ENCODE data around the gene GTF2F2. TPM values are rescaled to one million over a fixed set of nuclear protein-coding genes. Genes with fewer than 3 reads are reported as not detected.

GTF2F2 gene
- total RNA-seq, 2 experiments from 2014 or later, result 20.1 to 25.1 TPM

GRCh38 chr13:45136741-45137504, 16.6 kb downstream of the GTF2F2 start:
- intact Hi-C loops (cut with micrococcal nuclease; ENCODE audit: unreplicated experiment), result no loop called here
- Histone ChIP-seq H3K27ac (ENCODE audit: low read depth, low read length, poor library complexity, severe bottlenecking) (no peak overlapping the region), H4K20me1 (ENCODE audit: insufficient read depth, low read length) (no peaks in the 10 kb centered on the region), H3K4me3 (ENCODE audit: low read depth, low read length, poor library complexity, severe bottlenecking) (no peak overlapping the region), H3K4me1 (ENCODE audit: insufficient read depth, low read length, poor library complexity, severe bottlenecking) (peaks cover 15% of the 10 kb centered on the region), H3K36me3 (ENCODE audit: insufficient read depth, low read length) (peaks cover 47% of the 10 kb centered on the region), H3K9me2 (ENCODE audit: insufficient read depth, low read length) (no peaks in the 10 kb centered on the region), H3K79me2 (ENCODE audit: insufficient read depth, low read depth, low read length) (peaks cover 54% of the 10 kb centered on the region), H2AFZ (ENCODE audit: low read length) (no peak overlapping the region), H3K9me3 (ENCODE audit: low read length) (peaks cover 8% of the 10 kb centered on the region; the same call in 1 of the 2 replicates), H3K4me2 (ENCODE audit: low read length) (no peak overlapping the region)
- no TSS peak for BruUV-seq (replicated peaks)
- no peak for DNase-seq (ENCODE audit: low spot score)
- ChIA-PET POLR2A (interaction anchor here (0.6 to 0.7 kb wide), 4 partner anchors 29 to 801 kb away, joined by 3 read pairs; no protein-coding TSS in a partner anchor), CTCF (ENCODE audit: unreplicated experiment) (no interaction called here)
- TF ChIP-seq CTCF (conservative IDR thresholded peaks at IDR 0.05; ENCODE audit: low read length), result no peak
- no peak for TF ChIP-seq EZH2phosphoT487 (IDR thresholded peaks at IDR 0.05; ENCODE audit: borderline replicate concordance, low read depth, low read length)

GRCh38 chr13:45137526-45137925, 17.2 kb downstream of the GTF2F2 start:
- POLR2A ChIA-PET, result interaction anchor here (0.6 to 0.7 kb wide), 3 partner anchors 28 to 801 kb away, joined by 3 read pairs; no protein-coding TSS in a partner anchor
- peaks cover 48% of the 10 kb centered on the region for H3K79me2 ChIP-seq (ENCODE audit: insufficient read depth, low read depth, low read length)
- H3K4me1 ChIP-seq (ENCODE audit: insufficient read depth, low read length, poor library complexity, severe bottlenecking), result peaks cover 9% of the 10 kb centered on the region
- no peak overlapping the region for H3K4me3 ChIP-seq (ENCODE audit: low read depth, low read length, poor library complexity, severe bottlenecking)
- TF ChIP-seq CTCF (conservative IDR thresholded peaks at IDR 0.05; ENCODE audit: low read length) (no peak), EZH2phosphoT487 (IDR thresholded peaks at IDR 0.05; ENCODE audit: borderline replicate concordance, low read depth, low read length) (no peak)
- intact Hi-C loops (cut with micrococcal nuclease; ENCODE audit: unreplicated experiment), result no loop called here
- CTCF ChIA-PET (ENCODE audit: unreplicated experiment), result no interaction called here
- H3K4me2 ChIP-seq (ENCODE audit: low read length), result no peak overlapping the region
- BruUV-seq (replicated peaks), result no TSS peak
- H4K20me1 ChIP-seq (ENCODE audit: insufficient read depth, low read length), result no peaks in the 10 kb centered on the region
- no peaks in the 10 kb centered on the region for H3K9me2 ChIP-seq (ENCODE audit: insufficient read depth, low read length)
- H3K36me3 ChIP-seq (ENCODE audit: insufficient read depth, low read length), result peaks cover 47% of the 10 kb centered on the region
- H2AFZ ChIP-seq (ENCODE audit: low read length), result no peak overlapping the region
- no peak overlapping the region for H3K27ac ChIP-seq (ENCODE audit: low read depth, low read length, poor library complexity, severe bottlenecking)
- DNase-seq (ENCODE audit: low spot score), result no peak
- H3K9me3 ChIP-seq (ENCODE audit: low read length), result peaks cover 8% of the 10 kb centered on the region; the same call in 1 of the 2 replicates

DNA sequence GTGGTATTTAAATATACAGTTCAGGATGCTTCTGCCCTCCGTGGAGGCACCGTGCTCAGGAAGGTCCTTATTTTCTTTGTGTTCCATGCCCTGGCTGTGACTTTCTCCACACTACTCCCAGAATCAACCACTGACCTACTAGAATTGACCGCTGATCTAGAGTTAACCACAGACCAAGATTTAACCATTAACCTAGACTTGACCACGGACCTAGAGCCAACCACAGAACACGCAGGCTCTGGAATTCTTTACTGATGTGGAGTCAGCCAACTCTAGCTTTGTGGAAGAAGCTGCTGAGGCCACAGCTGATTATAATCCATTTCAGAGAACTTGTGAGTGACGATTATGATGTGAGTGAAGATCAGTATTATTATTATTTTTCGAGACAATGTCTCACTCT, 18.0 kb downstream of the GTF2F2 start:
- ChIA-PET CTCF (ENCODE audit: unreplicated experiment) (no interaction called here), POLR2A (no interaction called here)
- Histone ChIP-seq H3K4me2 (ENCODE audit: low read length) (no peak overlapping the region), H3K4me3 (ENCODE audit: low read depth, low read length, poor library complexity, severe bottlenecking) (no peak overlapping the region), H3K4me1 (ENCODE audit: insufficient read depth, low read length, poor library complexity, severe bottlenecking) (peaks cover 2% of the 10 kb centered on the region), H3K9me3 (ENCODE audit: low read length) (peaks cover 8% of the 10 kb centered on the region; the same call in 1 of the 2 replicates), H3K9me2 (ENCODE audit: insufficient read depth, low read length) (no peaks in the 10 kb centered on the region), H3K36me3 (ENCODE audit: insufficient read depth, low read length) (peaks cover 47% of the 10 kb centered on the region), H4K20me1 (ENCODE audit: insufficient read depth, low read length) (no peaks in the 10 kb centered on the region), H3K79me2 (ENCODE audit: insufficient read depth, low read depth, low read length) (peaks cover 40% of the 10 kb centered on the region), H2AFZ (ENCODE audit: low read length) (no peak overlapping the region), H3K27ac (ENCODE audit: low read depth, low read length, poor library complexity, severe bottlenecking) (no peak overlapping the region)
- no peak for TF ChIP-seq CTCF (conservative IDR thresholded peaks at IDR 0.05; ENCODE audit: low read length)
- TF ChIP-seq EZH2phosphoT487 (IDR thresholded peaks at IDR 0.05; ENCODE audit: borderline replicate concordance, low read depth, low read length), result no peak
- BruUV-seq (replicated peaks), result no TSS peak
- no peak for DNase-seq (ENCODE audit: low spot score)
- intact Hi-C loops (cut with micrococcal nuclease; ENCODE audit: unreplicated experiment), result no loop called here
